ENCODE results near the gene MRPL23.

GRCh38 chr11:1992111-1992510 lies 45.0 kb downstream of the MRPL23 start:
- TF ChIP-seq CTCF (IDR thresholded peaks at IDR 0.05; ENCODE audit: low read depth, low read length, missing input control) = no peak
- no peak for TF ChIP-seq ZBTB33 (IDR thresholded peaks at IDR 0.05)
- TF ChIP-seq YY1 (IDR thresholded peaks at IDR 0.05) = no peak
- no peak for TF ChIP-seq GABPA (IDR thresholded peaks at IDR 0.05 in 1 of 2, conservative IDR thresholded peaks at IDR 0.05 in 1 of 2)
- no peak for TF ChIP-seq EGR1 (IDR thresholded peaks at IDR 0.05; ENCODE audit: low read depth in 2 of 2)
- no peak for TF ChIP-seq RXRA (IDR thresholded peaks at IDR 0.05)
- no peak for TF ChIP-seq ATF3 (IDR thresholded peaks at IDR 0.05)
- TF ChIP-seq MAX (IDR thresholded peaks at IDR 0.05) = no peak
- TF ChIP-seq REST (IDR thresholded peaks at IDR 0.05) = no peak
- TF ChIP-seq RAD21 (IDR thresholded peaks at IDR 0.05) = no peak
- TF ChIP-seq TAF1 (conservative IDR thresholded peaks at IDR 0.05) = no peak
- no peak for TF ChIP-seq SP1 (IDR thresholded peaks at IDR 0.05)
- no peak for TF ChIP-seq FOXA2 (IDR thresholded peaks at IDR 0.05)

Data from liver (tissue), 3 donors.